Activated CD4-positive, alpha-beta T cell treated with anti-CD3 and anti-CD28 coated beads, Interleukin-2, amount 50 U/mL, for 24 hours (primary cell): ENCODE results near the gene DCANP1.
A peak's percentile ranks its signal among the peaks of the same experiment; 100 is the strongest.

Experiments
- DNase-seq, 2 donors: peaks; one replicate each; pipeline ENCODE4 v3.0.0-alpha.2; 2020; ENCODE audit warnings: low read depth in 1 of 2, low spot score in 1 of 2

The DCANP1 gene

GRCh38 chr5:135481387-135481786 lies 34.2 kb upstream of the DCANP1 start:
- no peak for DNase-seq

GRCh38 chr5:135480511-135480910 lies 33.4 kb upstream of the DCANP1 start:
- DNase-seq = no peak

- DNase-seq = no peak
Measured at GRCh38 chr5:135478938-135479337, 31.8 kb upstream of the DCANP1 start.

GRCh38 chr5:135477613-135478066 lies 30.5 kb upstream of the DCANP1 start:
- DNase-seq = no peak

GRCh38 chr5:135476615-135477581 lies 29.8 kb upstream of the DCANP1 start:
- no peak for DNase-seq

- no peak for DNase-seq
Measured at GRCh38 chr5:135473956-135474670, 27.0 kb upstream of the DCANP1 start.

GRCh38 chr5:135472141-135472540 lies 25.0 kb upstream of the DCANP1 start:
- no peak for DNase-seq

GRCh38 chr5:135471726-135472125 lies 24.6 kb upstream of the DCANP1 start:
- no peak for DNase-seq

- no peak for DNase-seq
Measured at GRCh38 chr5:135469911-135470310, 22.8 kb upstream of the DCANP1 start.

GRCh38 chr5:135468541-135468940 lies 21.4 kb upstream of the DCANP1 start:
- DNase-seq = no peak

- no peak for DNase-seq
Measured at GRCh38 chr5:135467871-135468485, 20.8 kb upstream of the DCANP1 start.

- no peak for DNase-seq
Measured at GRCh38 chr5:135467051-135467625, 20.0 kb upstream of the DCANP1 start.

GRCh38 chr5:135466178-135467050 lies 19.3 kb upstream of the DCANP1 start:
- peak; percentile 49 to 67 for DNase-seq

GRCh38 chr5:135465391-135466122 lies 18.4 kb upstream of the DCANP1 start:
- DNase-seq = no peak

- peak in 1 of 2 donors; percentile 11 for DNase-seq
Measured at GRCh38 chr5:135462304-135462703, 15.2 kb upstream of the DCANP1 start.

GRCh38 chr5:135461481-135462151 lies 14.5 kb upstream of the DCANP1 start:
- DNase-seq = no peak

- DNase-seq = no peak
Measured at GRCh38 chr5:135460246-135461033, 13.3 kb upstream of the DCANP1 start.

GRCh38 chr5:135458921-135459331 lies 11.8 kb upstream of the DCANP1 start:
- DNase-seq = no peak
